ENCODE measurements around the gene PERP. TPM values are rescaled to one million over a fixed set of nuclear protein-coding genes. Genes with fewer than 3 reads are reported as not detected.
"Not testable (repeated sequence)": the region's sequence is repeated elsewhere in the genome, so short reads cannot be mapped to it uniquely, and the experiment has no call there.

The PERP gene
- total RNA-seq, 3 donors from 2014 or later (not counting 1 experiment from before 2014, with no cell fraction given), result 0.05 to 1.6 TPM; not detected in 1

GRCh38 chr6:138124096-138124495 lies 16.9 kb upstream of the PERP start:
- peaks cover 3% of the 10 kb centered on the region for H3K27me3 ChIP-seq (ENCODE audit: control insufficient read depth, insufficient read depth, low read length)
- ATAC-seq (no peak), DNase-seq (no peak)
- Mint-ChIP-seq H3K4me3 (no peak overlapping the region), H3K4me1 (no peaks in the 10 kb centered on the region), H3K27ac (no peak overlapping the region), H3K9me3 (no peaks in the 10 kb centered on the region), H3K36me3 (no peaks in the 10 kb centered on the region), H3K27me3 (ENCODE audit: low read depth in 2 of 2) (peaks cover 34 to 43% of the 10 kb centered on the region in 2 donors)
- intact Hi-C loops (cut with micrococcal nuclease), result no loop called here
- no peaks in the 10 kb centered on the region for H3K9me3 ChIP-seq (ENCODE audit: control insufficient read depth, insufficient read depth, low read length)
- TF ChIP-seq CTCF (IDR thresholded peaks at IDR 0.05), result no peak
- no peaks in the 10 kb centered on the region for H3K4me1 ChIP-seq (ENCODE audit: control insufficient read depth, insufficient read depth, low read length)
- 88% methylated on average over 3 of the region's 4 CpGs for WGBS (ENCODE audit: insufficient coverage)
- H3K27ac ChIP-seq (ENCODE audit: low read length), result no peak overlapping the region
- no peaks in the 10 kb centered on the region for H3K36me3 ChIP-seq (ENCODE audit: control insufficient read depth, insufficient read depth, low read length)
- no peak overlapping the region for H3K4me3 ChIP-seq (ENCODE audit: low read length)

GRCh38 chr6:138119976-138120375 lies 12.8 kb upstream of the PERP start:
- Histone ChIP-seq H3K4me1 (ENCODE audit: control insufficient read depth, insufficient read depth, low read length) (no peaks in the 10 kb centered on the region), H3K27me3 (ENCODE audit: control insufficient read depth, insufficient read depth, low read length) (peaks cover 3% of the 10 kb centered on the region), H3K27ac (ENCODE audit: low read length) (no peak overlapping the region), H3K4me3 (ENCODE audit: low read length) (no peak overlapping the region), H3K36me3 (ENCODE audit: control insufficient read depth, insufficient read depth, low read length) (no peaks in the 10 kb centered on the region), H3K9me3 (ENCODE audit: control insufficient read depth, insufficient read depth, low read length) (no peaks in the 10 kb centered on the region)
- TF ChIP-seq CTCF (IDR thresholded peaks at IDR 0.05), result no peak
- no peak for ATAC-seq
- intact Hi-C loops (cut with micrococcal nuclease), result no loop called here
- H3K27me3 Mint-ChIP-seq (ENCODE audit: low read depth in 2 of 2), result peaks cover 31 to 49% of the 10 kb centered on the region in 2 donors
- H3K27ac Mint-ChIP-seq, result no peak overlapping the region
- H3K9me3 Mint-ChIP-seq, result no peaks in the 10 kb centered on the region
- H3K4me1 Mint-ChIP-seq, result peaks cover 4 to 5% of the 10 kb centered on the region in 2 donors
- no peak for DNase-seq
- no peaks in the 10 kb centered on the region for H3K36me3 Mint-ChIP-seq
- no peak overlapping the region for H3K4me3 Mint-ChIP-seq

- H3K4me3 ChIP-seq (ENCODE audit: low read length); H3K4me3 Mint-ChIP-seq; intact Hi-C loops (cut with micrococcal nuclease); H3K27ac Mint-ChIP-seq; H3K9me3 Mint-ChIP-seq; DNase-seq; H3K4me1 ChIP-seq (ENCODE audit: control insufficient read depth, insufficient read depth, low read length); H3K4me1 Mint-ChIP-seq; H3K36me3 ChIP-seq (ENCODE audit: control insufficient read depth, insufficient read depth, low read length); H3K27me3 ChIP-seq (ENCODE audit: control insufficient read depth, insufficient read depth, low read length); H3K36me3 Mint-ChIP-seq; ATAC-seq; H3K27ac ChIP-seq (ENCODE audit: low read length); H3K9me3 ChIP-seq (ENCODE audit: control insufficient read depth, insufficient read depth, low read length): not testable (repeated sequence)
- H3K27me3 Mint-ChIP-seq (ENCODE audit: low read depth in 2 of 2), result peaks cover 30 to 42% of the 10 kb centered on the region in 2 donors
- 100% methylated on average over 1 of the region's 1 CpG for WGBS (ENCODE audit: insufficient coverage)
Measured at GRCh38 chr6:138119229-138119628, 12.0 kb upstream of the PERP start.

GRCh38 chr6:138117376-138117914 lies 10.2 kb upstream of the PERP start:
- intact Hi-C loops (cut with micrococcal nuclease), result no loop called here
- no peak overlapping the region for H3K27ac Mint-ChIP-seq

More at GRCh38 chr6:138117376-138117914, 10.2 kb upstream of the PERP start:
- no peaks in the 10 kb centered on the region for H3K9me3 Mint-ChIP-seq
- Histone ChIP-seq H3K27me3 (ENCODE audit: control insufficient read depth, insufficient read depth, low read length) (no peaks in the 10 kb centered on the region), H3K36me3 (ENCODE audit: control insufficient read depth, insufficient read depth, low read length) (no peaks in the 10 kb centered on the region), H3K27ac (ENCODE audit: low read length) (no peak overlapping the region), H3K4me1 (ENCODE audit: control insufficient read depth, insufficient read depth, low read length) (no peaks in the 10 kb centered on the region), H3K9me3 (ENCODE audit: control insufficient read depth, insufficient read depth, low read length) (no peaks in the 10 kb centered on the region), H3K4me3 (ENCODE audit: low read length) (no peak overlapping the region)
- H3K4me3 Mint-ChIP-seq, result no peak overlapping the region
- H3K36me3 Mint-ChIP-seq, result no peaks in the 10 kb centered on the region
- 80% methylated on average over 6 of the region's 8 CpGs for WGBS (ENCODE audit: insufficient coverage)
- no peak for TF ChIP-seq CTCF (IDR thresholded peaks at IDR 0.05)
- peaks cover 4 to 5% of the 10 kb centered on the region in 2 donors for H3K4me1 Mint-ChIP-seq
- ATAC-seq (no peak), DNase-seq (no peak)
- peaks cover 29 to 37% of the 10 kb centered on the region in 2 donors for H3K27me3 Mint-ChIP-seq (ENCODE audit: low read depth in 2 of 2)
